GM21360 (cell line): ENCODE results near the gene EIF2S2.

Experiments
- ATAC-seq: cut with Tn5 transposase; IDR thresholded peaks from one replicate; pipeline ENCODE4 v1.9.1; 2021; ENCODE audit warnings: mild to moderate bottlenecking, moderate library complexity; ENCODE audit not compliant: unreplicated experiment

EIF2S2 gene

DNA sequence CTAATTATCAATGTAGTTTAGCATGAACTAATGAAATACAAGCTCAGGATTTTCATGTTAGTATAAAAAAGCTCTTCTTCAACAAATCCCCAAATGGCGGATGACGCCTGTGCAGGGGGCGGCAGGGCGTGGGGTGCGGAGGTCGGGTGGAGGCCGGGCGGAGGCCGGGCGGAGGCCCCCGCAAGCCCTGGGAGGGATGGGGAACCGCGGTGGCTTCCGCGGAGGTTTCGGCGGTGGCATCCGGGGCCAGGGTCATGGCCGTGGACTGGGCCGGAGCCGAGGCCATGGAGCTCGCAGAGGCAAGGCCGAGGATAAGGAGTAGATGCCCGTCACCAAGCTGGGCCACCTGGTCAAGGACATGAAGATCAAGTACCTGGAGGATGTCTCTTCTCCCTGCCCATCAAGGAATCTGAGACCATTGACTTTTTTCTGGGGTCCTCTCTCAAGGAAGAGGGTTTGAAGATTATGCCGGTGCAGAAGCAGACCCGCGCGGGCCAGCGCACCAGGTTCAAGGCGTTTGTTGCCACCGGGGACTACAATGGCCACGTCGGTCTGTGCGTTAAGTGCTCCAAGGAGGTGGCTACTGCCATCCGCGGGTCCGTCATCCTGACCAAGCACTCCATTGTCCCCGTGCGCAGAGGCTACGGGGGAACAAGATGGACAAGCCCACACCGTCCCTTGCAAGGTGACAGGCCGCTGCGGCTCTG, 10.4 kb upstream of the EIF2S2 start:
- ATAC-seq: no peak

DNA sequence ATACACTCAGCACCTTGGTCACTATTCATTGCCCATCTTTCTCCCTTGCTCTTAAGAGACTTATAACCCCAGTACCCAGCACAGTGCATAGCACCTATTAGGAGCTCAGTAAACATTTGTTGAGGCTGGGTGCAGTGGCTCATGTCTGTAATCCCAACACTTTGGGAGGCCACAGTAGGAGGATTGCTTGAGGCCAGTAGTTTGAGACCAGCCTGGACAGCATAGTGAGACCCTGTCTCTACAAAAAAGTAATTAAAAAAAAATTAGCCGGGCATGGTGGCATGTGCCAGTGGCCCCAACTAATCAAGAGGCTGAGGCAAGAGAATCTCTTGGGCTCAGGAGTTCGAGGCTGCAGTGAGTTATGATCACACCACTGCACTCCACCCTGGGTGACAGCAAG, 8.2 kb upstream of the EIF2S2 start:
- no peak for ATAC-seq

- no peak for ATAC-seq
These were observed 3.2 kb upstream of the EIF2S2 start for GRCh38 chr20:34115232-34115631.

DNA sequence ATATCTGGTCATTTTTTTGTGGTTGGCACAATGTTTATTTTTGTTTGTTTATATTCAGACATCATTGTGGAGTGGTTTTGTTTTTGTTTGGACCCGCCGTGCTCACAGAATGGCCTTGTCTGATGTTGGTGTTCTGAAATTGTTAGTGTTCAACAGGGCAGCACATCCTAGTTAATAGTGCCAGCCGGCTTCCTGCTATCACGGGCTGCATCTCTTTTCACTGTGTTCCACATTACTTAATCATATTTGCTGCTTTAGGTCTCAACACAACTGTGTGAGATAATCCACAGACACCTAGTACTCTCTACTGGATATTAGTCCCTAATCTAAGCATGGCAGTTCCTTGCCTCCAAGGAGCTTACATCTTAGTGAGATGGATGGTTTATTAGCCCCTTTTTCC, 2.8 kb upstream of the EIF2S2 start:
- ATAC-seq: no peak

- no peak for ATAC-seq
These were observed 608 bp upstream of the EIF2S2 start for GRCh38 chr20:34112600-34113101.

DNA sequence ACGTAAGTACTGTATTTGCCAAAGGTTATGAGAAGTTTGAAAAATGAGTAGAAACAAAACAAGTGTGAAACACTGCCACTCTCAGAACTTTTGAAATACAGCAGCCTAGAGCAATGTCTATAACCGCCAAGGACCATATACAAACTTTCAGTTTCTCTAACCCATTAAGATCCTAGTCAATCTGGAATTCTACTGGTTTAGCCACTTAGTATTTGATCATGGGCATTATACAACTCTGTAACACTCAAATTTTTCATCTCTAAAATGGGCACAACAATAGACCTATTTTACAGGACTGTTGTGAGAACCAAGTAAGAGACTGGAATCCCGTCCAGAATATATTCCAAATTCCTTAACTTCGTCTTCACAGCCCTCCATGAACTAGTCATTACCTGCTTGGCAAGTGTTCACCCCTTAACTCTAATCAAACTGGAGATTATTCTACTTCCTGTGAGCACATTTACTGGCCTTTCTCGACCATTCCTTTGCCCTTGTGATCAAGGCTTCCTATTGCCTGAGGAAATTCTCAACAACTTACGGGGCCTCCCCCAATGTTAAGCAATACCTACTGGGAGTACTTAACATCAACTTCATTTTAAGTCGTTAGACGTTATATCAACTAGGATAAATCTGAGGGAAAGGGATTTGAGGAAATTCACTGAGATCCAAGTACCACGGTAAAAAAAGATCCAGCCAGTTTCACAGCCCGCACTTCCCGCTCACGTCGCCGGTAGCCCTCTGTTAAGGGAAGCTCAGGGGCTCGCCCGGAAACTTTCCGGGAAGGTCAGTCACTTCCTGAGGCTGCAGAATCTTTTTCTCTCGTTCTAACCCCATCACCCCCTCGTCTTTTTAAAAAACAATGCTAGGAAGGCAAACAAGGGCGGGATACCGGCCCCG, 1.1 kb downstream of the EIF2S2 start:
- ATAC-seq: no peak

DNA sequence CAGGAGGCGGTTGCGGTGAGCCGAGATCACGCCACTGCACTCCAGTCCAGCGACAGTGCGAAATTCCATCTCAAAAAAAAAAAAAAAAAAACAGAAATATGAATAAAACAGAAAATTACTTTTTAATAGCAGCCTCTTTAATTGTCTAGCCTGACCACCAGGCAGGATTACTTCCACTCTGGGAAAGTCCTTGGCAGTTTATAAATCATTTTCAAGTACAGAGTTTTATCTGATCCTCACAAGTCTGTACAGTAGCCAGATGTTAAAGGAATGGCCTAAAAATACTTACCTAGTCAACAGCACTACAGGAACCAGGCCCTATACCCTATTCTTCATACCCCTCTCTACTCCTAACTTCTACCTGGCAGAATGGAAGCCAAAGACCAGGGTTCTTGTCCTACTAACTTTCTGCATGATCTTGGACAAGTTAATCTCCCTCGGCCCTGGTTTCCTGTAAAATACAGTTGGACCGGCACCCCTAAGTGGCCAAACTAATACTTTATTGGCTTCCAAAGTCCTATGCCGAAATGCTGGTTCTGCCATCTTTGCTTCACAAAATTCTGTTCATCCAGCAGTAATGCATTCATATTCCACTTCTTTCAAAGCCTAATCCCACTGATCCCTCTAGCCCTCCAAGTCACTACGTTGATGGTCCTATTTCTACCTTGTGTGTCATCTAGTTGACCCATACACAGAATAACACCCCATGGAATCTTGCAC, 1.9 kb downstream of the EIF2S2 start:
- ATAC-seq: no peak

DNA sequence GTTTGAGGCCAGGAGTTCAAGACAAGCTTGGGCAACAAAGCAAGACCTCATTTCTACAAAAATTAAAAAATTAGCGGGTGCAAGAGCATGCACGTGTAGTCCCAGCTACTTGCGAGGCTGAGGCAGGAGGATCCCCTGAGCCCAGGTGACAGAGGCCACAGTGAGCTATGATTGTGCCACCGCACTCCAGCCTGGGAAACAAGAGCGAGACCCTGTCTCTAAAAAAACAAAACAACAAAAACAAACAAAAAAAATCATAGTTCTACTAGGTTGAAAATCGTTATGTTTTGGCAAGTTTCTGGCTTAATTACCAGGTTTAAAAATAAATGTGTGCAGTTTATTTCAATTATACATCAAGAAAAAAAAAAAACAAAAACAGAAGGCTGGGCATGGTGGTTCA, 2.6 kb downstream of the EIF2S2 start:
- no peak for ATAC-seq

DNA sequence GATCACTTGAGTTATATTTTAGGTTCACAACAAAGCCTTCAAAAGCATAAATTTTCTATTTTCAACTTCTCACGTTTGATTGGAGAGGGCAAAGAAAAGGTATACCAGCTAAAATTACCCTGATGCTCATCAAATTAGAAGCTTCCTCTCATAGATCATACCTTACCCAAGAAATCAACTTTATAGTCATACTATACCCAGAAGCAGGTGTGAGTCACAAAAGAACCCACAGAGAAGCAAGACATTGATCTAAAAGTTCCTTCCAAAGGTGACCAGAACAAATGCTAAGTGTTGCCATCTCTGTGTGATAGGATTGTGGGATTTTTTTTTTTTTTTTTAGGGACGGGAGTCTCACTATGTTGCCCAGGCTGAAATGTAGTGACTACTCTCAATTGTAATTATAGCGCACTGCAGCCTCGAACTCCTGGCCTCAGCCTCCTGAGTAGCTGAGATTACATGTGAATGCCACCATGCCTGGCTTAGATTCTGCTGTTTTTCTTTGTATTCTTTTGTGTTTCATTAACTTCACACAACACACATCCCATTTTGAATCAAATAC, 3.3 kb downstream of the EIF2S2 start:
- no peak for ATAC-seq

GRCh38 chr20:34105978-34106675, 5.9 kb downstream of the EIF2S2 start:
- ATAC-seq: no peak

- no peak for ATAC-seq
These were observed 8.0 kb downstream of the EIF2S2 start for GRCh38 chr20:34104059-34104458.

- ATAC-seq: no peak
These were observed 9.7 kb downstream of the EIF2S2 start for GRCh38 chr20:34102342-34102741.

GRCh38 chr20:34100576-34100975, 11.5 kb downstream of the EIF2S2 start:
- ATAC-seq: no peak

DNA sequence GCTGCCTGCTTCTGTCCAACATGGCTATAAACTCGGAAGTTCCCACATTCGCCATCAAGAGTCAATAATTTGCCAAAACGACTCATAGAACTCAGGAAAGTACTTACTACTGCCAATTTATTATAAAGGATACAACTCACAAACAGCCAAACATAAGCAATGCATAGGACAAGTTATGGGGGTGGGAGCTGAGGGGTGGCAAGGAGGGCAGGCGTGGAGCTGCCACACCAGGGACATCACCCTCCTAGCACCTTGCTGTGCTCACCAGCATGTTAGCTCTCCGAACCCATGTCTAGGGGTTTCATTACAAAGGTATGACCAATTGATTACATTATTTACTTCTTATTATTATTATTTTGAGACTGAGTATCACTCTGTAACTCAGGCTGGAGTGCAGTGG, 12.4 kb downstream of the EIF2S2 start:
- no peak for ATAC-seq

DNA sequence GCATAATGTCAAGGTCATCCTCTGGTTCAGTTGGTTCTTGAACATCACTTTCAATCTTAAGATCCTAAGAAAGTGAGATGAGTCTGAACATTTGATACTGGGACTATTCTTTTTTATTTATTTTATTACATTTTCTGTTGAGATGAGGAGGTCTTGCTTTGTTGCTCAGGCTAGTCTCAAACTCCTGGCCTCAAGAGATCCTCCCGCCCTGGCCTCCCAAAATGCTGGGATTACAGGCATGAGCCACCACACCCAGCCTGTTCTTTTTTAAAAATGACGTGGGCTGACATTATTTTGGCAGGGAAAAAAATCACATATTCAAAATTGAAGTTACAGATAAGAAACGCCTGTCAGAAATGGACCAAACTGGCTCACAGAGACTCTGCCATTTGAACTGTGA, 13.5 kb downstream of the EIF2S2 start:
- no peak for ATAC-seq

DNA sequence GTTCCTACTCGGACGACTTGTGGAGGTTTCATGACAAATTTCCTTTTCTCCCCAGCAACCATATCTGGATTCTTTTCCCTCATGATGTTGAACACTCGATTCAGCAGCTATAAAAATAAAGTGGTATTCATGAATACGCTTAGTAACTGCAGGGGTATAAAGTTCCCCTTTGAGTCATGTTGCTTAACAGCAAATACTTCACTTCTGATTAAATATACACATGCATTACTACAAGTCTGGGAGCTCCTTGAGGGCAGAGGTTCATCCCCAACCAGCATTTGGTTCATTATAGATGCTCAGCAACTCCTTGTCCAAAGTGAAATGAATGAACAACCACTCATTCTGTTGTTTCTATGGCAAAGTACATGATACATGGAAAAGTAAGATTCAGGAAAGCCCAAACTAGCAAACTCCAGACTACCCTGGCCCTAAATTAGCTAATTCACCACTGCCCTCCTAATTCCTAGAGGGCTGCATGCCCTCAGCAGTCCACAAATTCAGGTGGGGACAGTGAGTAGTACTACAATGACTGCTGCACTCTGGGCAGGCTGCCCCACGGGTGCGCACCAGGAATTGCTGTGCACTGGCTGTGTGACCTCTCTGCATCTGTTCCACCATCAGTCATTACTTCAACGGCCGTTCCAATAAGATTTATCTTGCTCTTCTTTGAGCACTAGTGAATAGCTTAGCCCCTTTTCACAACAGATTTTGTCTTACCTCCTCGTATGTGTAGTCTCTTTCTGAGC, 15.2 kb downstream of the EIF2S2 start:
- no peak for ATAC-seq

DNA sequence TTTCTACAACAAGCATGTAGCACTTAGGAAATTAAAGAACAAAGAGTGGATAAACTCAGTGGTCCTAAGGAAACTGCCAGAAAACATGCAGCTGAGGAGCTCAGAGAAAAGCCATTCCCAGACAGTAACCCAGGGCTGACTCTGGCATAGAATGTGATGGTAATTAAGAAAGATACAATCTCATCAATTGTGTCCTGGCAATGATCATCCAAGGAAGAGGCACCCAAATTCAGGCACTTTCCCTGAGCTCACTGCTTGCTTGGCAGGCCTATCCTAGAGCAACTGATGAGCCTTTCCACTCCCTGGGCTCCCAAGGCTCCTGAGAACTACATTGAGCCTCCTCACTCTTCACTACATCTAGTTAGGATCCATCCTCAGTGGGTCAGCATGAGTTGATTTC, 16.2 kb downstream of the EIF2S2 start:
- ATAC-seq: no peak

DNA sequence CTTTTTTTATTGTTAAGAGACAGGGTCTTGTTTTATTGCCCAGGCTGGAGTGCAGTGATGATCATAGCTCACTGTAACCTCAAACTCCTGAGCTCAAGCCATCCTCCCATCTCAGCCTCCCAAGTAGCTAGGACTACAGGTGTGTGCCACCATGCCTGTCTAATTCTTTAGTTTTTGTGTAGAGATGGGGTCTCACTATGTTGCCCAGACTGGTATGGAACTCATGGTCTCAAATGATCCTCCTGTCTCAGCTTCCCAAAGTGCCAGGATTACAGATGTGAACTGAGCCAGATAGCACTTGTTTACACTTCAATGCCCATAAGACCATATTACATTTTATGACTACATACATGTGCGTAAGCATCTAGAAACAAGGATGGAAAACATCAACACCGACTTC, 18.1 kb downstream of the EIF2S2 start:
- no peak for ATAC-seq

DNA sequence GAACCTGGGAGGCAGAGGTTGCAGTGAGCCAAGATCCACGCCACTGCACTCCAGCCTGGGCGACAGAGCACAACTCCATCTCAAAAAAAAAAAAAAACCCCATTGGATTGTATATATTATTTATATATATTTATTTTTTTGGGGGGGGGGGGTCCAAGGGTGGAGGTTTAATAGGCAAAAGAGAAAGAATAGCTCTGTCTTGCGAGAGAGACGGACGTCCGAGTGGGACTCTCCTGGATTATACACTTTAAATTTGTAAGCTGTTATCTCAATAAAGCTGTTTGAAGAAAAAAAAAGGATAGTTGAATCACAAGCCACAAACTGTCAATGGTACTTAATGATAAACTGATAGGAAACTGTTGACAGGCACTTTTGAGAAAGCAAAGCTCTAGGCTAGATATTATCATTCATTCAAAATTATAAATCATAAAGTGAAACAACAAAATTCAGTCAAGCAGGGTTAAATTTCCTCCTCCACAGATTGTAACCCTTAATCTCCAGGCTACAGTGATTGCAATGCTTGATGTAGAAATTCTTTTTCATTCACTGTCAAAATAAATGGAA, 20.3 kb downstream of the EIF2S2 start:
- no peak for ATAC-seq

DNA sequence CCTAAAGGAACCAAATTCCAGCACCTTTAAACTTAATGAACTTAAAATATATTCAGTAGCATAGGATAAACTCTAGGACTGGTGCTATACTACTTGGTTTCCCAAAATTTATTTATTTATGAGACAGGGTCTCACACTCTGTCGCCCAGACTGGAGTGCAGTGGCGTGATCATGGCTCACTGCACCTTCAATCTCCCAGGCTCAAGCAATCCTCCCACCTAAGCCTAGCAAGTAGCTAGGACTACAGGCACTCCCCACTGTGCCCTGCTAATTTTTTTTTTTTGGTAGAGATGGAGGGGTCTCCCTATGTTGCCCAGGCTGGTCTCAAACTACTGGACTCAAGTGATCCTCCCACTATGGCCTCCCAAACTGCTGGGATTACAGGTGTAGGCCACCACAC, 21.4 kb downstream of the EIF2S2 start:
- ATAC-seq: no peak
